Cardiac fibroblast (primary cell): ENCODE measurements around the gene ZFP36L1.
A peak's percentile ranks its signal among the peaks of the same experiment; 100 is the strongest.

Source experiments
- DNase-seq, 2 donors: peaks; one replicate each; pipeline versions ENCODE4 v3.0.0 to v3.0.0-alpha.2; 2010; ENCODE audit warnings: low read depth in 2 of 2
- H3K4me3 ChIP-seq, 2 donors: replicated peaks in 1 of 2; 1 replicate in 1 of 2; 2 replicates in 1 of 2; pipeline ENCODE4 v1.5.1; 2011; ENCODE audit warnings: low read depth in 2 of 2, low read length in 2 of 2, mild to moderate bottlenecking in 2 of 2, moderate library complexity in 1 of 2
- TF ChIP-seq, protein P1 (sequence below): IDR thresholded peaks from one replicate; pipeline ENCODE4 v1.5.1; 2011; ENCODE audit warnings: low read depth, mild to moderate bottlenecking, low read length, inconsistent platforms

The ZFP36L1 gene, protein sequence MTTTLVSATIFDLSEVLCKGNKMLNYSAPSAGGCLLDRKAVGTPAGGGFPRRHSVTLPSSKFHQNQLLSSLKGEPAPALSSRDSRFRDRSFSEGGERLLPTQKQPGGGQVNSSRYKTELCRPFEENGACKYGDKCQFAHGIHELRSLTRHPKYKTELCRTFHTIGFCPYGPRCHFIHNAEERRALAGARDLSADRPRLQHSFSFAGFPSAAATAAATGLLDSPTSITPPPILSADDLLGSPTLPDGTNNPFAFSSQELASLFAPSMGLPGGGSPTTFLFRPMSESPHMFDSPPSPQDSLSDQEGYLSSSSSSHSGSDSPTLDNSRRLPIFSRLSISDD

GRCh38 chr14:68792979-68793733 is at the start of gene ZFP36L1:
Gene ZFP36L1, minus strand, starts transcription at chr14:68793067. Its CDS starts 129 bp downstream, at chr14:68792938.
- TF ChIP-seq, protein P1, sequence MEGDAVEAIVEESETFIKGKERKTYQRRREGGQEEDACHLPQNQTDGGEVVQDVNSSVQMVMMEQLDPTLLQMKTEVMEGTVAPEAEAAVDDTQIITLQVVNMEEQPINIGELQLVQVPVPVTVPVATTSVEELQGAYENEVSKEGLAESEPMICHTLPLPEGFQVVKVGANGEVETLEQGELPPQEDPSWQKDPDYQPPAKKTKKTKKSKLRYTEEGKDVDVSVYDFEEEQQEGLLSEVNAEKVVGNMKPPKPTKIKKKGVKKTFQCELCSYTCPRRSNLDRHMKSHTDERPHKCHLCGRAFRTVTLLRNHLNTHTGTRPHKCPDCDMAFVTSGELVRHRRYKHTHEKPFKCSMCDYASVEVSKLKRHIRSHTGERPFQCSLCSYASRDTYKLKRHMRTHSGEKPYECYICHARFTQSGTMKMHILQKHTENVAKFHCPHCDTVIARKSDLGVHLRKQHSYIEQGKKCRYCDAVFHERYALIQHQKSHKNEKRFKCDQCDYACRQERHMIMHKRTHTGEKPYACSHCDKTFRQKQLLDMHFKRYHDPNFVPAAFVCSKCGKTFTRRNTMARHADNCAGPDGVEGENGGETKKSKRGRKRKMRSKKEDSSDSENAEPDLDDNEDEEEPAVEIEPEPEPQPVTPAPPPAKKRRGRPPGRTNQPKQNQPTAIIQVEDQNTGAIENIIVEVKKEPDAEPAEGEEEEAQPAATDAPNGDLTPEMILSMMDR = no peak
- DNase-seq = peak; percentile 99
- peak within 1 kb of the TSS; percentile 77 to 95 for H3K4me3 ChIP-seq

DNA sequence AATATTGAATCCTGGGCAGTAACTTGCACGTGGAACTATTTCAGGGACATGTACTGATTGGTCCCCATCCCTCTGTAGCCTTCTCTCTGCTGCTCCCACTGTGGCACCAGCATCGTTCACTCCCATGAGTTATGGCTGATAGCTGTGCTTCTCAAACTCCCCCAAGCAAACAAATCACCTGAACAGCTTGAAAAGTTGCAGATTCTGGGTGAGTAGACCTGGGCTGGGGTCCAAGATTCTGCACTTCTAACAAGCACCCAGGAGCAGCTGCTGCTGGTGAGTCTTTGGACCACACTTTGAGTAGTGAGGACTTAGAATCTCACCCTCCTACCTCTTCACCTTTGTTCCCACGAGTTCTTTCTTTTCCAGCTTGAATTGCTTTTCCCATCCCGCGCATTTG is 49.4 kb upstream of the ZFP36L1 start:
- DNase-seq = no peak
- no peak overlapping the region for H3K4me3 ChIP-seq
- TF ChIP-seq, protein P1 = no peak

GRCh38 chr14:68841016-68841809 is 48.3 kb upstream of the ZFP36L1 start:
- peak; percentile 44 to 49 for DNase-seq
- TF ChIP-seq, protein P1 = no peak
- no peak overlapping the region for H3K4me3 ChIP-seq

- TF ChIP-seq, protein P1 = no peak
- DNase-seq = no peak
- no peak overlapping the region for H3K4me3 ChIP-seq
Observed at GRCh38 chr14:68840454-68840853, 47.6 kb upstream of the ZFP36L1 start.

DNA sequence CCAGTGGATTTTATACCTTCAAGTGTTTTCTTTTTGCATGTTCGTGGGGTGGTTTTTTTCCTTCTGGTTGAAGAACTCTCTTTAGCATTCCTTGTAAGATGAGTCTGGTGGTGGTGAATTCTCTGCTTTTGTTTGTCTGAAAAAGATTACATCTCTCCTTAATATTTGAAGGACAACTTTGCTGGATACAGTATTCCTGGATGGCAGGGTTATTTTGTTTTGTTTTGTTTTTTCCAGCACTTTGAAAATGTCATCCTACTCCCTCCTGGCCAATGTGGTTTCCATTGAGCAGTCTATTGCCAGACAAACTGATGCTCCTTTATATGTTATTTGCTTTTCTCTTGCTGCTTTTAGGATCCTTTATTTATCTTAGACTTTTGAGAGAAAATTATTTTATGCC is 43.2 kb upstream of the ZFP36L1 start:
- H3K4me3 ChIP-seq = no peak overlapping the region
- no peak for DNase-seq
- TF ChIP-seq, protein P1 = no peak

- H3K4me3 ChIP-seq = no peak overlapping the region
- TF ChIP-seq, protein P1 = no peak
- DNase-seq = no peak
Observed at GRCh38 chr14:68834816-68835215, 41.9 kb upstream of the ZFP36L1 start.
